ENCODE results near the gene INTS1. TPM values are rescaled to one million over a fixed set of nuclear protein-coding genes. Genes with fewer than 3 reads are reported as not detected.

Gene INTS1
- total RNA-seq, 1 experiment from 2014 or later, result 161 TPM

DNA sequence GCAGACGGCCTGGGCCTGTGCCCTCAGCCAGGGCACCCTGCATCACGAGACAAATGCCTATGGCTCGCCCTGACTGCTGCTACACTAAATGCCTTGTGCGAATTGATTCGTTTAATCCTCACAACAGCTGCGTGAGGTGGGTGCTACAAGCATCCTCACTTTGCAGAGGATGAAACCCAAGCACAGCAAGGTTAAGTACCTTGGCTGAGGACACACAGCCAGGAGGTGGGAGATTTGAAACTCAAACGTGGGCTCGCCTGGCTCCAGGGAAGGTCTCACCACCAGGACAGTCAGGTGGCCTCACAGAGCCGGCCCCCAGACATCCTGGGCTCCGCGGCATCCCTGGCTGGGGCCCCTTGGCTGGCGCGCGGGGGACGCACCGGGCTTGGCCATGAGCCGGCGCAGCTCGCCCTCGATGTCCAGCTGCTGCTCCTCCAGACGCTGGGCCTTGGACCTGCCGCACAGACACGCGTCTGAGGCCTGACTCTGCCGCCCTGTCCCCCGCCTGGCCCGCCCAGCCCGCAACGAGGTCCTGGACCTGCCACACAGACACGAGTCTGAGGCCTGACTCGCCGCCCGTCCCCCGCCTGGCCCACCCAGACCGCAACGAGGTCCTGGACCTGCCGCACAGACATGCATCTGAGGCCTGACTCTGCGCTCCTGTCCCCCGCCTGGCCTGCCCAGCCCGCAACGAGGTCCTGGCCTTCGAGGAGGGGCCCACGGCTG, 66.9 kb downstream of the INTS1 start:
- ATAC-seq (no peak), DNase-seq (ENCODE audit: low spot score) (no peak)
- Mint-ChIP-seq H3K27ac (no peak overlapping the region), H3K9me3 (peaks cover 4% of the 10 kb centered on the region; the same call in 1 of the 2 replicates), H3K27me3 (ENCODE audit: low read depth) (no peaks in the 10 kb centered on the region; the same call in 1 of the 2 replicates), H3K36me3 (no peaks in the 10 kb centered on the region), H3K4me3 (no peak overlapping the region), H3K4me1 (no peaks in the 10 kb centered on the region; the same call in 1 of the 2 replicates)
- ChIA-PET POLR2A (no interaction called here), CTCF (interaction anchor here (1.6 kb wide), 1 partner anchor 261 kb away, joined by 4 read pairs; no protein-coding TSS in a partner anchor)
- TF ChIP-seq, protein P1, sequence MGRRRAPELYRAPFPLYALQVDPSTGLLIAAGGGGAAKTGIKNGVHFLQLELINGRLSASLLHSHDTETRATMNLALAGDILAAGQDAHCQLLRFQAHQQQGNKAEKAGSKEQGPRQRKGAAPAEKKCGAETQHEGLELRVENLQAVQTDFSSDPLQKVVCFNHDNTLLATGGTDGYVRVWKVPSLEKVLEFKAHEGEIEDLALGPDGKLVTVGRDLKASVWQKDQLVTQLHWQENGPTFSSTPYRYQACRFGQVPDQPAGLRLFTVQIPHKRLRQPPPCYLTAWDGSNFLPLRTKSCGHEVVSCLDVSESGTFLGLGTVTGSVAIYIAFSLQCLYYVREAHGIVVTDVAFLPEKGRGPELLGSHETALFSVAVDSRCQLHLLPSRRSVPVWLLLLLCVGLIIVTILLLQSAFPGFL (CRISPR knock-in tag; IDR thresholded peaks at IDR 0.05; ENCODE audit: borderline replicate concordance), result no peak
- TF ChIP-seq SOX15 (CRISPR knock-in tag; IDR thresholded peaks at IDR 0.05) (no peak), ATF1 (CRISPR knock-in tag; IDR thresholded peaks at IDR 0.05) (no peak), RORB (CRISPR knock-in tag; IDR thresholded peaks at IDR 0.05) (no peak), SP1 (CRISPR knock-in tag; conservative IDR thresholded peaks at IDR 0.05) (no peak), FOXJ3 (CRISPR knock-in tag; IDR thresholded peaks at IDR 0.05; ENCODE audit: borderline replicate concordance) (no peak), ETV6 (CRISPR knock-in tag; IDR thresholded peaks at IDR 0.05) (no peak), JAZF1 (CRISPR knock-in tag; IDR thresholded peaks at IDR 0.05) (no peak), TCF7 (CRISPR knock-in tag; IDR thresholded peaks at IDR 0.05; ENCODE audit: low read depth) (no peak), FOXP1 (CRISPR knock-in tag; IDR thresholded peaks at IDR 0.05; ENCODE audit: borderline replicate concordance) (no peak), ZNF138 (CRISPR knock-in tag; conservative IDR thresholded peaks at IDR 0.05) (no peak), CREB1 (CRISPR knock-in tag; IDR thresholded peaks at IDR 0.05) (no peak)
- TF ChIP-seq, protein P2, sequence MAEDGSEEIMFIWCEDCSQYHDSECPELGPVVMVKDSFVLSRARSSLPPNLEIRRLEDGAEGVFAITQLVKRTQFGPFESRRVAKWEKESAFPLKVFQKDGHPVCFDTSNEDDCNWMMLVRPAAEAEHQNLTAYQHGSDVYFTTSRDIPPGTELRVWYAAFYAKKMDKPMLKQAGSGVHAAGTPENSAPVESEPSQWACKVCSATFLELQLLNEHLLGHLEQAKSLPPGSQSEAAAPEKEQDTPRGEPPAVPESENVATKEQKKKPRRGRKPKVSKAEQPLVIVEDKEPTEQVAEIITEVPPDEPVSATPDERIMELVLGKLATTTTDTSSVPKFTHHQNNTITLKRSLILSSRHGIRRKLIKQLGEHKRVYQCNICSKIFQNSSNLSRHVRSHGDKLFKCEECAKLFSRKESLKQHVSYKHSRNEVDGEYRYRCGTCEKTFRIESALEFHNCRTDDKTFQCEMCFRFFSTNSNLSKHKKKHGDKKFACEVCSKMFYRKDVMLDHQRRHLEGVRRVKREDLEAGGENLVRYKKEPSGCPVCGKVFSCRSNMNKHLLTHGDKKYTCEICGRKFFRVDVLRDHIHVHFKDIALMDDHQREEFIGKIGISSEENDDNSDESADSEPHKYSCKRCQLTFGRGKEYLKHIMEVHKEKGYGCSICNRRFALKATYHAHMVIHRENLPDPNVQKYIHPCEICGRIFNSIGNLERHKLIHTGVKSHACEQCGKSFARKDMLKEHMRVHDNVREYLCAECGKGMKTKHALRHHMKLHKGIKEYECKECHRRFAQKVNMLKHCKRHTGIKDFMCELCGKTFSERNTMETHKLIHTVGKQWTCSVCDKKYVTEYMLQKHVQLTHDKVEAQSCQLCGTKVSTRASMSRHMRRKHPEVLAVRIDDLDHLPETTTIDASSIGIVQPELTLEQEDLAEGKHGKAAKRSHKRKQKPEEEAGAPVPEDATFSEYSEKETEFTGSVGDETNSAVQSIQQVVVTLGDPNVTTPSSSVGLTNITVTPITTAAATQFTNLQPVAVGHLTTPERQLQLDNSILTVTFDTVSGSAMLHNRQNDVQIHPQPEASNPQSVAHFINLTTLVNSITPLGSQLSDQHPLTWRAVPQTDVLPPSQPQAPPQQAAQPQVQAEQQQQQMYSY (CRISPR knock-in tag; IDR thresholded peaks at IDR 0.05), result no peak
- TF ChIP-seq, protein P3, sequence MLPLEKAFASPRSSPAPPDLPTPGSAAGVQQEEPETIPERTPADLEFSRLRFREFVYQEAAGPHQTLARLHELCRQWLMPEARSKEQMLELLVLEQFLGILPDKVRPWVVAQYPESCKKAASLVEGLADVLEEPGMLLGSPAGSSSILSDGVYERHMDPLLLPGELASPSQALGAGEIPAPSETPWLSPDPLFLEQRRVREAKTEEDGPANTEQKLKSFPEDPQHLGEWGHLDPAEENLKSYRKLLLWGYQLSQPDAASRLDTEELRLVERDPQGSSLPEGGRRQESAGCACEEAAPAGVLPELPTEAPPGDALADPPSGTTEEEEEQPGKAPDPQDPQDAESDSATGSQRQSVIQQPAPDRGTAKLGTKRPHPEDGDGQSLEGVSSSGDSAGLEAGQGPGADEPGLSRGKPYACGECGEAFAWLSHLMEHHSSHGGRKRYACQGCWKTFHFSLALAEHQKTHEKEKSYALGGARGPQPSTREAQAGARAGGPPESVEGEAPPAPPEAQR (CRISPR knock-in tag; IDR thresholded peaks at IDR 0.05), result no peak
- TF ChIP-seq, protein P4, sequence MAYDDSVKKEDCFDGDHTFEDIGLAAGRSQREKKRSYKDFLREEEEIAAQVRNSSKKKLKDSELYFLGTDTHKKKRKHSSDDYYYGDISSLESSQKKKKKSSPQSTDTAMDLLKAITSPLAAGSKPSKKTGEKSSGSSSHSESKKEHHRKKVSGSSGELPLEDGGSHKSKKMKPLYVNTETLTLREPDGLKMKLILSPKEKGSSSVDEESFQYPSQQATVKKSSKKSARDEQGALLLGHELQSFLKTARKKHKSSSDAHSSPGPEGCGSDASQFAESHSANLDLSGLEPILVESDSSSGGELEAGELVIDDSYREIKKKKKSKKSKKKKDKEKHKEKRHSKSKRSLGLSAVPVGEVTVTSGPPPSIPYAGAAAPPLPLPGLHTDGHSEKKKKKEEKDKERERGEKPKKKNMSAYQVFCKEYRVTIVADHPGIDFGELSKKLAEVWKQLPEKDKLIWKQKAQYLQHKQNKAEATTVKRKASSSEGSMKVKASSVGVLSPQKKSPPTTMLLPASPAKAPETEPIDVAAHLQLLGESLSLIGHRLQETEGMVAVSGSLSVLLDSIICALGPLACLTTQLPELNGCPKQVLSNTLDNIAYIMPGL (CRISPR knock-in tag; IDR thresholded peaks at IDR 0.05), result no peak
- TF ChIP-seq, protein P5, sequence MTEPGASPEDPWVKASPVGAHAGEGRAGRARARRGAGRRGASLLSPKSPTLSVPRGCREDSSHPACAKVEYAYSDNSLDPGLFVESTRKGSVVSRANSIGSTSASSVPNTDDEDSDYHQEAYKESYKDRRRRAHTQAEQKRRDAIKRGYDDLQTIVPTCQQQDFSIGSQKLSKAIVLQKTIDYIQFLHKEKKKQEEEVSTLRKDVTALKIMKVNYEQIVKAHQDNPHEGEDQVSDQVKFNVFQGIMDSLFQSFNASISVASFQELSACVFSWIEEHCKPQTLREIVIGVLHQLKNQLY (CRISPR knock-in tag; IDR thresholded peaks at IDR 0.05), result no peak
- TF ChIP-seq, protein P6, sequence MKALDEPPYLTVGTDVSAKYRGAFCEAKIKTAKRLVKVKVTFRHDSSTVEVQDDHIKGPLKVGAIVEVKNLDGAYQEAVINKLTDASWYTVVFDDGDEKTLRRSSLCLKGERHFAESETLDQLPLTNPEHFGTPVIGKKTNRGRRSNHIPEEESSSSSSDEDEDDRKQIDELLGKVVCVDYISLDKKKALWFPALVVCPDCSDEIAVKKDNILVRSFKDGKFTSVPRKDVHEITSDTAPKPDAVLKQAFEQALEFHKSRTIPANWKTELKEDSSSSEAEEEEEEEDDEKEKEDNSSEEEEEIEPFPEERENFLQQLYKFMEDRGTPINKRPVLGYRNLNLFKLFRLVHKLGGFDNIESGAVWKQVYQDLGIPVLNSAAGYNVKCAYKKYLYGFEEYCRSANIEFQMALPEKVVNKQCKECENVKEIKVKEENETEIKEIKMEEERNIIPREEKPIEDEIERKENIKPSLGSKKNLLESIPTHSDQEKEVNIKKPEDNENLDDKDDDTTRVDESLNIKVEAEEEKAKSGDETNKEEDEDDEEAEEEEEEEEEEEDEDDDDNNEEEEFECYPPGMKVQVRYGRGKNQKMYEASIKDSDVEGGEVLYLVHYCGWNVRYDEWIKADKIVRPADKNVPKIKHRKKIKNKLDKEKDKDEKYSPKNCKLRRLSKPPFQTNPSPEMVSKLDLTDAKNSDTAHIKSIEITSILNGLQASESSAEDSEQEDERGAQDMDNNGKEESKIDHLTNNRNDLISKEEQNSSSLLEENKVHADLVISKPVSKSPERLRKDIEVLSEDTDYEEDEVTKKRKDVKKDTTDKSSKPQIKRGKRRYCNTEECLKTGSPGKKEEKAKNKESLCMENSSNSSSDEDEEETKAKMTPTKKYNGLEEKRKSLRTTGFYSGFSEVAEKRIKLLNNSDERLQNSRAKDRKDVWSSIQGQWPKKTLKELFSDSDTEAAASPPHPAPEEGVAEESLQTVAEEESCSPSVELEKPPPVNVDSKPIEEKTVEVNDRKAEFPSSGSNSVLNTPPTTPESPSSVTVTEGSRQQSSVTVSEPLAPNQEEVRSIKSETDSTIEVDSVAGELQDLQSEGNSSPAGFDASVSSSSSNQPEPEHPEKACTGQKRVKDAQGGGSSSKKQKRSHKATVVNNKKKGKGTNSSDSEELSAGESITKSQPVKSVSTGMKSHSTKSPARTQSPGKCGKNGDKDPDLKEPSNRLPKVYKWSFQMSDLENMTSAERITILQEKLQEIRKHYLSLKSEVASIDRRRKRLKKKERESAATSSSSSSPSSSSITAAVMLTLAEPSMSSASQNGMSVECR (CRISPR knock-in tag; IDR thresholded peaks at IDR 0.05; ENCODE audit: borderline replicate concordance), result no peak
- TF ChIP-seq, protein P7, sequence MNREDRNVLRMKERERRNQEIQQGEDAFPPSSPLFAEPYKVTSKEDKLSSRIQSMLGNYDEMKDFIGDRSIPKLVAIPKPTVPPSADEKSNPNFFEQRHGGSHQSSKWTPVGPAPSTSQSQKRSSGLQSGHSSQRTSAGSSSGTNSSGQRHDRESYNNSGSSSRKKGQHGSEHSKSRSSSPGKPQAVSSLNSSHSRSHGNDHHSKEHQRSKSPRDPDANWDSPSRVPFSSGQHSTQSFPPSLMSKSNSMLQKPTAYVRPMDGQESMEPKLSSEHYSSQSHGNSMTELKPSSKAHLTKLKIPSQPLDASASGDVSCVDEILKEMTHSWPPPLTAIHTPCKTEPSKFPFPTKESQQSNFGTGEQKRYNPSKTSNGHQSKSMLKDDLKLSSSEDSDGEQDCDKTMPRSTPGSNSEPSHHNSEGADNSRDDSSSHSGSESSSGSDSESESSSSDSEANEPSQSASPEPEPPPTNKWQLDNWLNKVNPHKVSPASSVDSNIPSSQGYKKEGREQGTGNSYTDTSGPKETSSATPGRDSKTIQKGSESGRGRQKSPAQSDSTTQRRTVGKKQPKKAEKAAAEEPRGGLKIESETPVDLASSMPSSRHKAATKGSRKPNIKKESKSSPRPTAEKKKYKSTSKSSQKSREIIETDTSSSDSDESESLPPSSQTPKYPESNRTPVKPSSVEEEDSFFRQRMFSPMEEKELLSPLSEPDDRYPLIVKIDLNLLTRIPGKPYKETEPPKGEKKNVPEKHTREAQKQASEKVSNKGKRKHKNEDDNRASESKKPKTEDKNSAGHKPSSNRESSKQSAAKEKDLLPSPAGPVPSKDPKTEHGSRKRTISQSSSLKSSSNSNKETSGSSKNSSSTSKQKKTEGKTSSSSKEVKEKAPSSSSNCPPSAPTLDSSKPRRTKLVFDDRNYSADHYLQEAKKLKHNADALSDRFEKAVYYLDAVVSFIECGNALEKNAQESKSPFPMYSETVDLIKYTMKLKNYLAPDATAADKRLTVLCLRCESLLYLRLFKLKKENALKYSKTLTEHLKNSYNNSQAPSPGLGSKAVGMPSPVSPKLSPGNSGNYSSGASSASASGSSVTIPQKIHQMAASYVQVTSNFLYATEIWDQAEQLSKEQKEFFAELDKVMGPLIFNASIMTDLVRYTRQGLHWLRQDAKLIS (CRISPR knock-in tag; IDR thresholded peaks at IDR 0.05; ENCODE audit: borderline replicate concordance), result no peak
